NCI-H748 (cell line): Measurements from ENCODE around the gene EPB41L4A.

Experiments
- DNase-seq: peaks from one replicate; lab custom pipeline; 2025; ENCODE audit not compliant: unreplicated experiment; lab: John Stamatoyannopoulos, UW

EPB41L4A gene

GRCh38 chr5:112316006-112316405 is 103.1 kb downstream of the EPB41L4A start:
- DNase-seq: no peak

- DNase-seq: no peak
These were observed 106.5 kb downstream of the EPB41L4A start for GRCh38 chr5:112312295-112313275.

GRCh38 chr5:112310746-112311145 is 108.3 kb downstream of the EPB41L4A start:
- DNase-seq: no peak

- no peak for DNase-seq
These were observed 110.5 kb downstream of the EPB41L4A start for GRCh38 chr5:112308608-112309007.

GRCh38 chr5:112306956-112307355 is 112.1 kb downstream of the EPB41L4A start:
- no peak for DNase-seq

- no peak for DNase-seq
These were observed 114.3 kb downstream of the EPB41L4A start for GRCh38 chr5:112304743-112305142.

- DNase-seq: no peak
These were observed 115.4 kb downstream of the EPB41L4A start for GRCh38 chr5:112303685-112304084.

GRCh38 chr5:112294126-112294525 is 125.0 kb downstream of the EPB41L4A start:
- DNase-seq: no peak

- no peak for DNase-seq
These were observed 125.5 kb downstream of the EPB41L4A start for GRCh38 chr5:112293587-112293986.

- DNase-seq: no peak
These were observed 128.4 kb downstream of the EPB41L4A start for GRCh38 chr5:112290691-112291090.

GRCh38 chr5:112289465-112289864 is 129.6 kb downstream of the EPB41L4A start:
- no peak for DNase-seq

GRCh38 chr5:112283943-112284929 is 134.8 kb downstream of the EPB41L4A start:
- no peak for DNase-seq

- no peak for DNase-seq
These were observed 136.0 kb downstream of the EPB41L4A start for GRCh38 chr5:112283034-112283582.

- no peak for DNase-seq
These were observed 140.0 kb downstream of the EPB41L4A start for GRCh38 chr5:112279082-112279481.

- DNase-seq: peak; percentile 2
These were observed 142.1 kb downstream of the EPB41L4A start for GRCh38 chr5:112276991-112277390.

- DNase-seq: no peak
These were observed 143.4 kb downstream of the EPB41L4A start for GRCh38 chr5:112275671-112276070.

GRCh38 chr5:112270299-112271293 is 148.5 kb downstream of the EPB41L4A start:
- DNase-seq: no peak

- DNase-seq: no peak
These were observed 151.8 kb downstream of the EPB41L4A start for GRCh38 chr5:112267231-112267630.

- DNase-seq: no peak
These were observed 154.4 kb downstream of the EPB41L4A start for GRCh38 chr5:112264666-112265065.

GRCh38 chr5:112264151-112264550 is 154.9 kb downstream of the EPB41L4A start:
- DNase-seq: no peak
